ENCODE data around the gene DTNB.
"Not testable (repeated sequence)": the region's sequence is repeated elsewhere in the genome, so short reads cannot be mapped to it uniquely, and the experiment has no call there.

Gene DTNB

GRCh38 chr2:25673300-25674076 lies at the start of gene DTNB:
Gene DTNB, minus strand, starts transcription at chr2:25673577. Its CDS starts 20,917 bp downstream, at chr2:25652660.
- DNase-seq = peak; percentile 43

GRCh38 chr2:25722224-25722623 lies 48.8 kb upstream of the DTNB start:
- DNase-seq = no peak

GRCh38 chr2:25720575-25720974 lies 47.2 kb upstream of the DTNB start:
- DNase-seq = no peak

- peak; percentile 2 for DNase-seq
Observed at GRCh38 chr2:25714740-25715139, 41.4 kb upstream of the DTNB start.

- DNase-seq = no peak
Observed at GRCh38 chr2:25712455-25712854, 39.1 kb upstream of the DTNB start.

- no peak for DNase-seq
Observed at GRCh38 chr2:25711675-25712354, 38.4 kb upstream of the DTNB start.

- no peak for DNase-seq
Observed at GRCh38 chr2:25710750-25711149, 37.4 kb upstream of the DTNB start.

- DNase-seq = no peak
Observed at GRCh38 chr2:25709349-25709748, 36.0 kb upstream of the DTNB start.

GRCh38 chr2:25707927-25708590 lies 34.7 kb upstream of the DTNB start:
- no peak for DNase-seq

GRCh38 chr2:25705575-25705974 lies 32.2 kb upstream of the DTNB start:
- not testable (repeated sequence) for DNase-seq

GRCh38 chr2:25701801-25702200 lies 28.4 kb upstream of the DTNB start:
- no peak for DNase-seq

- DNase-seq = peak; percentile 52
Observed at GRCh38 chr2:25700221-25700660, 26.9 kb upstream of the DTNB start.

- DNase-seq = peak; percentile 8
Observed at GRCh38 chr2:25699216-25699615, 25.8 kb upstream of the DTNB start.

GRCh38 chr2:25698752-25699151 lies 25.4 kb upstream of the DTNB start:
- no peak for DNase-seq

GRCh38 chr2:25697559-25698341 lies 24.4 kb upstream of the DTNB start:
- DNase-seq = no peak

GRCh38 chr2:25692737-25693445 lies 19.5 kb upstream of the DTNB start:
- no peak for DNase-seq

- DNase-seq = no peak
Observed at GRCh38 chr2:25692143-25692542, 18.8 kb upstream of the DTNB start.

- no peak for DNase-seq
Observed at GRCh38 chr2:25690058-25690457, 16.7 kb upstream of the DTNB start.

GRCh38 chr2:25688236-25688635 lies 14.9 kb upstream of the DTNB start:
- DNase-seq = no peak

- no peak for DNase-seq
Observed at GRCh38 chr2:25685741-25686140, 12.4 kb upstream of the DTNB start.

- DNase-seq = no peak
Observed at GRCh38 chr2:25684577-25685473, 11.4 kb upstream of the DTNB start.

Measured in NCI-H446 treated with DMSO at 0.1 percent for 48 hours (cell line).